Right atrium auricular region (tissue), 2 donors: ENCODE data around the gene DENND1A. TPM values are rescaled to one million over a fixed set of nuclear protein-coding genes. Genes with fewer than 3 reads are reported as not detected.

Source experiments
- DNase-seq: peaks from one replicate; pipeline ENCODE4 v3.0.0-alpha.2; 2019; ENCODE audit warnings: low spot score
- H3K27ac ChIP-seq, 2 donors: fragments of 200-600 bp; sonication (generic); 1 replicate in 1 of 2; 2 replicates in 1 of 2; pipeline ENCODE4 v1.5.1; 2016 to 2019
- H3K27me3 ChIP-seq, 2 donors: fragments of 200-600 bp; sonication (generic); one replicate each; pipeline versions ENCODE4 v1.5.1 to v1.6.0; 2017 to 2019
- H3K36me3 ChIP-seq: fragments of 200-600 bp; sonication (generic); one replicate; pipeline ENCODE4 v1.5.1; 2016
- H3K4me1 ChIP-seq, 2 donors: fragments of 200-600 bp; sonication (generic); one replicate each; pipeline versions ENCODE4 v1.5.1 to v1.6.0; 2017 to 2019
- H3K4me3 ChIP-seq, 2 donors: fragments of 200-600 bp; sonication (generic); 1 replicate in 1 of 2; 2 replicates in 1 of 2; pipeline ENCODE4 v1.5.1; 2017 to 2019; ENCODE audit warnings: mild to moderate bottlenecking in 1 of 2, moderate library complexity in 1 of 2
- H3K9me3 ChIP-seq, 2 donors: fragments of 200-600 bp; sonication (generic); one replicate each; pipeline ENCODE4 v1.5.1; 2019
- CTCF ChIP-seq, 2 donors: fragments of 200-600 bp; sonication (generic); IDR thresholded peaks; one replicate each; pipeline ENCODE4 v1.5.1; 2019; ENCODE audit warnings: antibody characterized with exemption in 2 of 2
- total RNA-seq, 2 donors: library from RNA; depleted of rRNA; stranded (reverse); fragments of >200 nt; gene quantifications; one replicate each; pipeline ENCODE4 v1.1.0, GENCODE V29; 2016

Gene DENND1A
- total RNA-seq, 2 donors from 2014 or later, result 14.9 to 23.6 TPM

- no peak for DNase-seq
- H3K36me3 ChIP-seq, result no peaks in the 10 kb centered on the region
- peaks cover 0 to 11% of the 10 kb centered on the region in 2 donors for H3K4me1 ChIP-seq
- no peak overlapping the region for H3K27ac ChIP-seq
- no peak overlapping the region for H3K4me3 ChIP-seq
- H3K27me3 ChIP-seq, result no peaks in the 10 kb centered on the region
- TF ChIP-seq CTCF (IDR thresholded peaks at IDR 0.05), result no peak
- no peaks in the 10 kb centered on the region for H3K9me3 ChIP-seq
These were observed 565.6 kb downstream of the DENND1A start for GRCh38 chr9:123364241-123364824.

- Histone ChIP-seq H3K9me3 (no peaks in the 10 kb centered on the region), H3K27ac (no peak overlapping the region), H3K4me3 (no peak overlapping the region), H3K4me1 (peaks cover 0 to under 1% of the 10 kb centered on the region in 2 donors), H3K36me3 (no peaks in the 10 kb centered on the region), H3K27me3 (no peaks in the 10 kb centered on the region)
- TF ChIP-seq CTCF (IDR thresholded peaks at IDR 0.05), result no peak
- no peak for DNase-seq
These were observed 567.1 kb downstream of the DENND1A start for GRCh38 chr9:123362856-123363255.

GRCh38 chr9:123361731-123362510 lies 568.0 kb downstream of the DENND1A start:
- Histone ChIP-seq H3K4me1 (no peaks in the 10 kb centered on the region), H3K9me3 (no peaks in the 10 kb centered on the region), H3K4me3 (no peak overlapping the region), H3K27ac (no peak overlapping the region), H3K27me3 (no peaks in the 10 kb centered on the region), H3K36me3 (no peaks in the 10 kb centered on the region)
- DNase-seq, result no peak
- TF ChIP-seq CTCF (IDR thresholded peaks at IDR 0.05), result no peak

- no peaks in the 10 kb centered on the region for H3K36me3 ChIP-seq
- no peaks in the 10 kb centered on the region for H3K27me3 ChIP-seq
- TF ChIP-seq CTCF (IDR thresholded peaks at IDR 0.05), result no peak
- no peaks in the 10 kb centered on the region for H3K4me1 ChIP-seq
- H3K9me3 ChIP-seq, result no peaks in the 10 kb centered on the region
- H3K27ac ChIP-seq, result no peak overlapping the region
- no peak for DNase-seq
- no peak overlapping the region for H3K4me3 ChIP-seq
These were observed 568.7 kb downstream of the DENND1A start for GRCh38 chr9:123361086-123361730.

GRCh38 chr9:123360161-123361085 lies 569.5 kb downstream of the DENND1A start:
- H3K27me3 ChIP-seq, result no peaks in the 10 kb centered on the region
- no peaks in the 10 kb centered on the region for H3K4me1 ChIP-seq
- no peaks in the 10 kb centered on the region for H3K9me3 ChIP-seq
- no peaks in the 10 kb centered on the region for H3K36me3 ChIP-seq
- no peak overlapping the region for H3K27ac ChIP-seq
- TF ChIP-seq CTCF (IDR thresholded peaks at IDR 0.05), result no peak
- H3K4me3 ChIP-seq, result no peak overlapping the region
- no peak for DNase-seq
